Measurements from ENCODE around the gene TRAT1.
"Not testable (repeated sequence)": the region's sequence is repeated elsewhere in the genome, so short reads cannot be mapped to it uniquely, and the experiment has no call there.

TRAT1 gene, protein sequence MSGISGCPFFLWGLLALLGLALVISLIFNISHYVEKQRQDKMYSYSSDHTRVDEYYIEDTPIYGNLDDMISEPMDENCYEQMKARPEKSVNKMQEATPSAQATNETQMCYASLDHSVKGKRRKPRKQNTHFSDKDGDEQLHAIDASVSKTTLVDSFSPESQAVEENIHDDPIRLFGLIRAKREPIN

DNA sequence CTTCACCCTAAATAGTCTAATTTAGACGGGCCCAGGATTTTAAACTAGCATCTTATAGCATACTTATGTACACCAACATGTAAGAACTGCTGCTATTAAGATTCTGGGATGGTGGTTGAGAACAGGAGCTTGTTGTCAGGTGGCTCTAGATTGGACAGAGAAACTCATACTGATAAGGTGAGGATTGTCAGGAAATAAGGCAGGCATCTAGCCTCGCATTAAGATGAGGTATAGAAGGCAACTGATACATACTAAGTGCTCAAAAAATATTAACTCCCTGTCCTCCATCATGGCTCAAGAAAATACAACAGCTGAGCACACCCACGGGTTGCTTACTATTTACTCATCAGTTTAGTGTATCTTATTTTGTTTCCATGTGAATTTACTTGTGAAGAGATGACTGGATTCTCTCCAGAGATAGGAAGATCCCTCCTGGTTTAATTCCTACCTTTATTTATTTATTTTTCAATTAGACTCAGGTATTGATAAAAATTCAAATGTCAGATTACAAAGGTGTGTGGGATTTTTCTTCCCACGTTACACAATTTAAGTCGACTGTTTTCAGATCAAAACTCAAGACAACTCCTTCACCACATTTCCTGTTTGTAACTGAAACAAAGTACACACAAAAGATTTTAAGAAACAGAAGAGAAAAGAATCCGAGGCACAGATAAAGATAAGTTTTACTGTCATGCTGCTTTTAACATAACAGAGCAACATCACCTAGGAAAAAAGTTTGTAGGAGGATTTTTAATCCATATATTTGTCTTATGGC lies at the start of gene TRAT1:
Gene TRAT1 (plus strand): TSS at position 664 of the 775 bp plus-strand sequence. CDS start 142 bp downstream, outside the sequence.
- no peak for DNase-seq (ENCODE audit: low spot score)

- no peak for DNase-seq (ENCODE audit: low spot score)
These were observed 46.9 kb upstream of the TRAT1 start for GRCh38 chr3:108775649-108776048.

GRCh38 chr3:108779496-108779895 lies 43.1 kb upstream of the TRAT1 start:
- no peak for DNase-seq (ENCODE audit: low spot score)

DNA sequence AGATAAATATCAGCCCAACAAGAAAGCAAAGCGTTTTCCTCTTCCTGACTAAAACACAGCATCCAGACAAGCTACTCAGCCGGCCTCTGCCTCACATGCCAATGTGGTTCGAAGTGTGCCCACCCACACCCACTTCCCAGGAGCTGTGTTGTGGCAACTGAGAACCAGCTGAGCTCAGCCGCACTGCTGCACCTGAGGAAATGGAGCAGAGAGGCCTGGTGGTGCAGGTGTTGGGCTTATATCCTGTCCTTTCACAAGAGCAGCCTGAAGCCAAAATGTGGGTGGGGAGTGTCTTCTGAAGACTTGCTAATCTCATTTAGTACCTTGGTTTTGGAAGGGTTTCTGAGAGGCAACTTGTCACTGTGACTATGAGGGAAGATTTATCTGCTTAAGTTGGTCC lies 42.4 kb upstream of the TRAT1 start:
- DNase-seq (ENCODE audit: low spot score), result no peak

- DNase-seq (ENCODE audit: low spot score), result no peak
These were observed 31.1 kb upstream of the TRAT1 start for GRCh38 chr3:108791473-108791872.

GRCh38 chr3:108804437-108804836 lies 18.1 kb upstream of the TRAT1 start:
- DNase-seq (ENCODE audit: low spot score), result no peak

DNA sequence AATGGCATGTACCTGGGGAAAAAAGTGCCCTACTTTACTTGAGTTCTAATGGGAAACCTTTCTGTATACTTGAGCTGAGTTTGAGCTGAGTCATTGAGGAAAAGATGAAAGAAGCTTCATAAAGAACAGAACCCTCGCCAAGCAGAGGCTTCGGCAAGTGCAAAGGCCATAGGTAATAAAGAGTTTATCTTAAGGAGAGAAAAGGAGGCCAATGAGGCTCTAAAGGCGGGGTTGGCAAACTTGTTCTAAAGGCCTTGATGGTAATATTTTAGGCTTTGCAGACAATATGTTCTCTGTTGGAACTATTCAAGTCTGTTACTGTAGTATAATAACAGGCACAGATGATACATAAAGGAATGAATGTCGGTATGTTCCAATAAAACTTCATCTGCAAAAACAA lies 17.6 kb upstream of the TRAT1 start:
- no peak for DNase-seq (ENCODE audit: low spot score)

- DNase-seq (ENCODE audit: low spot score), result no peak
These were observed 16.3 kb upstream of the TRAT1 start for GRCh38 chr3:108806316-108806715.

GRCh38 chr3:108818404-108818803 lies 4.2 kb upstream of the TRAT1 start:
- peak; percentile 19 for DNase-seq (ENCODE audit: low spot score)

DNA sequence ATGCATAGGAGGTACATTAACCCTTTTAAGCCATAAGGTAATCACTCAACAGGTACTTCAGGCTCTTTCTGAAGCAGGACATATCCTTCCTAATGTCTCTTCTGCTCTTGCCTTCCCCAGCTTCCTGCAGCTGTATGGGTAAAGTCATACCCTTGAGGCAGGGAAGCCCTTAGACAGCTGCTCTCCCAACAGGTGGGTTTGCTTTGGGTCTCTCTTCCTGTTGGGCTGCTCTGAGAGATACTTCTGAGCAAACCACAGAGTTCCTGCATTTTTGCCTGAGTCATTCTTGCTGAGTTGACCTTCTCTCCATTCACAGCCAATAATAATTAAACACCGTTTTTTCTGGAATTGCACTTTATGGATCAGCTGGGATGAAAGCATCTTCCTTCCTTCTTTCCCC lies 2.0 kb upstream of the TRAT1 start:
- no peak for DNase-seq (ENCODE audit: low spot score)

GRCh38 chr3:108823227-108823626 lies 641 bp downstream of the TRAT1 start:
- DNase-seq (ENCODE audit: low spot score), result no peak

DNA sequence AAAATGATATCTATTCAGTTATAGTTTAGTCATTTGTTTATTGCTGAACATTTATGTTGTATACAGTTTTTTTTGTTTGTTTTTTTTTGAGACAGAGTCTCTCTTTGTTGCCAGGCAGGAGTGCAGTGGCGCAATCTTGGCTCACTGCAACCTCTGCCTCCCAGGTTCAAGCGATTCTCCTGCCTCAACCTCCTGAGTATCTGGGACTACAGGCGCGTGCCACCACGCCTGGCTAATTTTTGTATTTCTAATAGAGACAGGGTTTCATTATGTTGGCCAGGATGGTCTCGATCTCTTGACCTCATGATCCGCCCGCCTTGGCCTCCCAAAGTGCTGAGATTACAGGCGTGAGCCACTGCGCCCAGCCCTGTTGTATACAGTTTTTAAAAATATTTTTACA lies 1.2 kb downstream of the TRAT1 start:
- DNase-seq (ENCODE audit: low spot score), result not testable (repeated sequence)

DNA sequence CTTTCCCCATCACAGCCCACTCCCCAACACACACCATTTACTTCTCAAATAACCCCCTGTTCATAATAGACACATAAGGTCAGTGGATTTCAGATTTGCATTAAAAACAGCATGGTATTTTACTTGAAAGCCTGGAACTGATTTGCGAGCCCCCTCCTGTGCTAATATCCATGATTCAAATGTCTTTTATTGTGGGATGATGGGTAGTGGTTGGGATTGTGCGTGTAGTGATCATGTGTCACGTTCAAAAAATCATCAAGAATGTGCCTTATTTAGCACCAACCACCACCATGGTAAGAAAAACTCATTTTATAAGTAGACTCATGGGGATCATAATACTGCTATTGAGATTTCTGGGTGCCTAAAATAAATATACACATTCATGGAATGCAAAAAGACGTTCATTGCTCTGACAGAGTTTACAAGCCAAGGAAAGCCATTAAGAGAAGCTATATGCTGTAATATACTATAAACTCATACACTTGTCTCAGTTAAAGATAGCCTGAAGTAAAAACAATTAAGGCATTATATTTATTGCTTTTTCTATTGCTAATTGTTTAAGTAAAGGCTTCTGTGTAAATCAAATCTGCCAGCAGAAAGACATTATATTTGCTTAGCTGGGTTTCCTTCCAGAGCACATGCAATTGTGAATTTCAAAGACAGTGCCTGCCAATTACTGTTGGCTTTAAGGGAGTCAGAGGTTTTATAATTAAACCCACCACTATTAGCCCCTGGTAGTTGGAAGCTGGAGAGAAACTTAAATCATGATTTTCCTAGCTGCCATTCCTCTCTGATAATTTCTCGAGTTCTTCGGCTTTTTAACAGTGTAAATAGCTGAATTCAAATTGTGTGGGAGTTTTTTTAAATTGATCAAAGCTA lies 4.0 kb downstream of the TRAT1 start:
- no peak for DNase-seq (ENCODE audit: low spot score)

DNA sequence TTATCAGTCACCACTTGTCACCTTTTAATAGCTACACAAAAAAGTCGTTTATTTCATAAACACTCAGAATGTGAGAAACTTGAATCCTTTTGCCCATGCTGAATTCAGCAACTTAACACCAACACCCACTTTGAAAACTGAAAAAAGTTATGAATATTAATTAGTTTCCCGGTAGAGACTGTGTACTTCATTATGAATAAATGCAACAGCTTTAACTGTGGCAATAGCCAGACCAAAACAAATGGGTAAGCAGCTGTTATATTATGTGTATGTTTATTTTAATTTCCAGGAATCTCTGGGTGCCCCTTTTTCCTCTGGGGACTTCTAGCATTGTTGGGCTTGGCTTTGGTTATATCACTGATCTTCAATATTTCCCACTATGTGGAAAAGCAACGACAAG lies 7.8 kb downstream of the TRAT1 start:
- DNase-seq (ENCODE audit: low spot score), result no peak

- DNase-seq (ENCODE audit: low spot score), result no peak
These were observed 8.5 kb downstream of the TRAT1 start for GRCh38 chr3:108830991-108831614.

DNA sequence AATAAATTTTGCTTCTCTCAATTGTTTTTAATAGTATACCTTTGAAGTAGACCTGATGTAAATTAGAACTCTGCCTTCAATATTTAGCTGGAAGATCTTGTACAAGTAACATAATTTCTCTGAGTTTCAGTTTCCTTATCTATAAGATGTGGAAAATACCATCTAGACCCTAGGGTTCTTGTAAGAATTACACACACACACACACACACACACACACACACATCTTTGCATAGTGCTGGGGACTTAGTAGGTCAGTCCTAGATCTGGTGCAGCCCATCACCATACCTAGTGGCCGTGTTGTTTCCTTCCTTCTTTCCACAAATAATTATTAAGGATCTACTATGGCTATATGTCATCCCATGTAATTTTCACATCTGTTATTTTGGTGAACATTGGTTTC lies 11.0 kb downstream of the TRAT1 start:
- DNase-seq (ENCODE audit: low spot score), result no peak

DNA sequence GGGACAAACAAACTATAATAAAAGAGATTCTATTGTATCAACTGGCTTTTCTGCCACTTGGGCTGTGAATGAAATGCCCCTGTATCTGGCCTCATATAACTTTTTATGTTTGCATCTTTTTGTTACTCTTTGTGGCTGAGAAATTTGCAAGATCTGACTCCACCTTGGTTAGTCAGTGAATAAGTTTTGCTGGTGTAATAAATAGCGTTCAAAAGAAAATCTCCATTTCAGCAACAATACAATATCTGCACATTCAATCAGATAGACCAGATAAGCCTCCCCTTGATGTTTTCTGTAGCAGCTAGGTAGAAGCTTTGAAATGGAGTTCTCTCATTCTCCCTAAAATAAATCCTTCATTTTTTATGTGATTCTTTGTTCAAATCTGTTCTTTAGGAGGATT lies 12.0 kb downstream of the TRAT1 start:
- no peak for DNase-seq (ENCODE audit: low spot score)

DNA sequence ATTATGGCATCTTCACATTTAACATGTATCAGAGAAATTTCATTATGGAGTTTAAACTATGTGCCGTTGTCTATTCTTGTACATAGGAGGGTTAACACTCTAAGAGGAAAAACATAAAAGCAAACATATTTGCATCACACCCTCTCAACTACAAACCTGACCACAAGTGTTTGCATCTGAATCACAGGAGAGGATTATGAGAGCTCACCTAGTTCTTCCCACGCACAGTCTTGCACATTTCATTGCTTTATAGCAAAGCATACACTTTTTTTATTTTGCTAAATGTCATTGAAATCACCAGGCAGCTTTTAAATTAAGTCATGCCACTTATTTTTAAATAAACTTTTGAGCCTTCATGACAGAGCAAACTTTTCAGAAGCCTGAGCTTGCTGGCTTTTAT lies 12.5 kb downstream of the TRAT1 start:
- no peak for DNase-seq (ENCODE audit: low spot score)

GRCh38 chr3:108838436-108838835 lies 15.8 kb downstream of the TRAT1 start:
- no peak for DNase-seq (ENCODE audit: low spot score)

DNA sequence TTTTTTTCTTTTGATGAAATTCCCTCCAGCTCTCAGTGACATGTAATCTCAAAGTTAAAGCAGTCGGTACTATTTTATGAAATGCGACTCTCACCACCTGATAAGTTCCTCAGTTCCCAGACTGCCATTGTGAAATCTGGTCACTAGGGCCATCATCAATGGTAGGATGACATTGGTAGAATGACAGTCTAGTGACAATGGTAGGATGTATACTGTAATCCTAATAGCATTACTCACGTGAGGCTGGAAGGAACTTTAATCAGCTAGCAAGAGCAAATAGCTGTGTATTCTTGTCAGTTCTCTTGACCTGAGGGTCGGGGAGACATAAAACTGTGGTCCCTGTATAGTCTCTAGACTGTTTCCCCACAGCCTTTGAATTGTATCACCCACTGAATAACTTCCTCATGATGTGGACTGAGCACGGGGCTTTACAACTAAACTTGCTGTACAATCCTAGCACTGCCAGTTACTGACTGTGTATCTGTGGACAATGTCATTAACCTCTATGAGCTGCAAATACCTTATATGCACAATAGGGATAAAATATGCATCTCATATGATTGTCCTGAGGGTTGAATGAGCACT lies 23.2 kb downstream of the TRAT1 start:
- DNase-seq (ENCODE audit: low spot score), result no peak

GRCh38 chr3:108847187-108847586 lies 24.6 kb downstream of the TRAT1 start:
- DNase-seq (ENCODE audit: low spot score), result no peak

DNA sequence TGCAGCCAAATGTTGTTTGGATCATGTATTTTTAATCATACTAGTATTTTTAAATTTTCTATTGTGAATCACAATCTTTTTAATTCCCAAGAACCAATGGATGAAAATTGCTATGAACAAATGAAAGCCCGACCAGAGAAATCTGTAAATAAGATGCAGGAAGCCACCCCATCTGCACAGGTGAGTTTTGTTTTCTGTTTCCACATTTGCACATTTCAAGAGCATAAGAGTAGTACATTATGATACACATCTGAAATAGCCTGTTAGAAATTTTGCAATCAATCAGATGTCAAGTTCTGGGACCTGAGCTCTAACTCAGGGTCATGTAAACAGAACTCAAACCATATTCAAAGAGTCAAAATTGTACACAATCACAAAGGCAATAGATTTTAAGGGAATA lies 26.5 kb downstream of the TRAT1 start:
- no peak for DNase-seq (ENCODE audit: low spot score)

Measured in cerebellar cortex (tissue), 1 donor.